Activated B cell treated with CpG ODN at 0.5 μM for 24 hours (primary cell): ENCODE results near the gene BGN. TPM values are rescaled to one million over a fixed set of nuclear protein-coding genes. Genes with fewer than 3 reads are reported as not detected.

Source experiments
- ATAC-seq: fragments of 200-7000 bp; cut with Tn5 transposase; one replicate; pipeline ENCODE4 v1.10.0; 2021; ENCODE audit warnings: low read depth, mild to moderate bottlenecking, moderate library complexity
- CTCF ChIA-PET: fragments of 350-600 bp; sonication (Branson Sonifier 250); formaldehyde crosslinking; loops from one replicate; lab custom pipeline; 2021; ENCODE audit warnings: antibody characterized with exemption; lab: Charles Lee
- POLR2A ChIA-PET: fragments of 350-600 bp; sonication (Branson Sonifier 250); formaldehyde crosslinking; loops from one replicate; lab custom pipeline; 2021; ENCODE audit warnings: antibody characterized with exemption; lab: Charles Lee
- DNase-seq: peaks from one replicate; pipeline ENCODE4 v3.0.0; 2022
- H3K27ac Mint-ChIP-seq: one replicate; pipeline ENCODE4 v1.8.0; 2020; ENCODE audit warnings: mixed read lengths
- H3K27me3 Mint-ChIP-seq: one replicate; pipeline ENCODE4 v1.8.0; 2021; ENCODE audit warnings: mixed read lengths
- H3K36me3 Mint-ChIP-seq: one replicate; pipeline ENCODE4 v1.8.0; 2021; ENCODE audit warnings: low read depth, mixed read lengths
- H3K4me1 Mint-ChIP-seq: one replicate; pipeline ENCODE4 v1.8.0; 2021; ENCODE audit warnings: mixed read lengths
- H3K4me3 Mint-ChIP-seq: one replicate; pipeline ENCODE4 v1.8.0; 2020; ENCODE audit warnings: mild to moderate bottlenecking, mixed read lengths
- H3K9me3 Mint-ChIP-seq: one replicate; pipeline ENCODE4 v1.8.0; 2020; ENCODE audit warnings: mixed read lengths
- CTCF ChIP-seq: fragments of 200-600 bp; IDR thresholded peaks from one replicate; pipeline ENCODE4 v1.8.0; 2022; ENCODE audit warnings: antibody characterized with exemption, mild to moderate bottlenecking
- intact Hi-C: fragments of 100-400 bp; cut with micrococcal nuclease; formaldehyde crosslinking; loops from one replicate; pipeline ENCODE4 v1.15.1; 2024
- total RNA-seq: library from RNA; stranded (reverse); gene quantifications from 2 replicates; pipeline ENCODE4 v1.2.3, GENCODE V29; 2022

The BGN gene
- total RNA-seq, 1 donor from 2014 or later = not detected

DNA sequence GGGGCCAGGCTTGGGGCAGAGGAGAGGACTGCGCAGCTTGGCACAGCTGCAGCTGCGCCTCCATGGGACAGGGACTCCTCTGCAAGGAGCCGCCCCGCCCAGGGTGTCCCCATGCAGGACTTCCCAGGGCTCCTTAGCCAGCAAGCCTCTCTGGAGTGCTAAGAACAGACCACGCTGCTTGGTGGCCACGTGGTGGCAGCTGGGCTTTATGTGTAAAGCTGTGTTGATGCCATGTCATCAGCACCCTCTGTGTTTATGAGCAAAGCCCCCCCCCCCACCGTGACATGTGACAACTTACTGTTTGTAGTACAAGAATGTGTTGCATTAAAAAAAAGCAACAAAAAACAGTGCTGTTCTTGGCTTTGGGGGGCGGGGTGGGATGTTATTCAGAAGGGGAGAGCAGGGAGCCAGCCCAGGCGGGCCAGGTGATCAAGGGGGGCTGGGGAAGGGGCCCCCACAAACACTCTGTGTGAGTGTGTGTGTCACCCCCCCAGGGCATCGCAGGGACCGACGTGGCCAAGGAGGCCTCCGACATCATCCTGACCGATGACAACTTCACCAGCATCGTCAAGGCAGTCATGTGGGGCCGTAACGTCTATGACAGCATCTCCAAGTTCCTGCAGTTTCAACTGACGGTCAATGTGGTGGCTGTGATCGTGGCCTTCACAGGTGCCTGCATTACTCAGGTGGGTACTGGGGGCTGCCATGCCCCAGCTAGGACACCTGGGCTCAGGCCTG lies 63.0 kb downstream of the BGN start:
- no peaks in the 10 kb centered on the region for H3K27me3 Mint-ChIP-seq
- DNase-seq (no peak), ATAC-seq (no peak)
- ChIA-PET CTCF (interaction anchor here (5.5 kb wide), 1 partner anchor 104 kb away, joined by 37 read pairs; no protein-coding TSS in a partner anchor), POLR2A (no interaction called here)
- no peaks in the 10 kb centered on the region for H3K9me3 Mint-ChIP-seq
- intact Hi-C loops = no loop called here
- no peak for TF ChIP-seq CTCF
- H3K36me3 Mint-ChIP-seq = no peaks in the 10 kb centered on the region
- no peak overlapping the region for H3K27ac Mint-ChIP-seq
- no peaks in the 10 kb centered on the region for H3K4me1 Mint-ChIP-seq
- H3K4me3 Mint-ChIP-seq = no peak overlapping the region

Other genes starting within 250 kb of the BGN start
- gene PNMA6F, start 173.2 kb upstream of the BGN start, total RNA-seq = not detected in 2 replicates
- 19.5 and 22.4 TPM in 2 replicates for gene ZNF275, start 160.8 kb upstream of the BGN start, total RNA-seq
- gene PNMA6E, start 93.6 kb upstream of the BGN start, total RNA-seq = not detected in 2 replicates
- 1.5 and 1.6 TPM in 2 replicates for gene ZFP92, start 83.5 kb upstream of the BGN start, total RNA-seq
- 1.9 and 3.2 TPM in 2 replicates for gene TREX2, start 48.9 kb upstream of the BGN start, total RNA-seq
- 39.2 and 42.7 TPM in 2 replicates for gene HAUS7, start 24.4 kb upstream of the BGN start, total RNA-seq
- not detected in 2 replicates for gene ATP2B3, start 22.7 kb downstream of the BGN start, total RNA-seq
- 25.3 and 25.8 TPM in 2 replicates for gene CCNQ, start 104.2 kb downstream of the BGN start, total RNA-seq
- gene DUSP9, start 152.2 kb downstream of the BGN start, total RNA-seq = 0.10 TPM in 1 of 2 replicates, not detected in the other
- gene PNCK, start 178.8 kb downstream of the BGN start, total RNA-seq = not detected in 2 replicates
- gene SLC6A8, start 192.9 kb downstream of the BGN start, total RNA-seq = 0.81 and 1.2 TPM in 2 replicates
- gene BCAP31, start 229.4 kb downstream of the BGN start, total RNA-seq = 90.5 and 90.7 TPM in 2 replicates
- gene ABCD1, start 229.9 kb downstream of the BGN start, total RNA-seq = 2.6 and 2.8 TPM in 2 replicates